ENCODE data around the gene PDZD2. TPM values are rescaled to one million over a fixed set of nuclear protein-coding genes. Genes with fewer than 3 reads are reported as not detected.

Gene PDZD2
- total RNA-seq, 1 donor, result 0.52 TPM

DNA sequence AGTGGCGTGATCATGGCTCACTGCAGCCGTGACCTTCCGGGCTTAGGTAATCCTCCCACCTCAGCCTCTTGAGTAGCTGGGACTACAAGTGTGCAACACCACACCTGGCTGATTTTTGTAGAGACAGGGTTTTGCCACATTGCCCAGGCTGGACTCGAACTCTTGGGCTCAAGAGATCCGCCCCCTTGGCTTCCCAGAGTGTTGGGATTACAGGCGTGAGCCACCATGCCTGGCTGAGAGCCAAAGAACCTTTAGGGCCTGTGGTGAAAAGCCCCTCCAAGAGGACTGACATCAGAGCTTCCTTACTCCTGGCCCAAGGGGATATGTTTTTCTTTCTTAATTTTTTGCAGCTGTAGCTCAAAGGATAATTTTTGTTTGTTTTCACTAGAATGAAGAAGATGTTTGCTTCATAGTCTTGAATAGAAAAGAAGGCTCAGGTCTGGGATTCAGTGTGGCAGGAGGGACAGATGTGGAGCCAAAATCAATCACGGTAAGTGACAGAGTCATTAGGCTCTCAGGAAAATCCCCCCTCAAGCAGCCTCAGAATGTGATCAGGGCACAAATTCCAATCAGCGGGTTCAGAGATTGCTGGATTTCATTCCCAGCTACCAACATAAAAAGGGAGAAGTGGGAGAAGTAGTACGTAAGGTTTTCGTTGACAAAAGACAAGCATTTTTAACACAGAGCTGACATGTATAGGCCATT lies 458.1 kb downstream of the PDZD2 start:
- no peak overlapping the region for H3K4me3 ChIP-seq (ENCODE audit: low read length)
- no peaks in the 10 kb centered on the region for H3K9me3 ChIP-seq (ENCODE audit: low read depth, low read length)
- H3K4me1 ChIP-seq (ENCODE audit: insufficient read depth, low read length), result no peaks in the 10 kb centered on the region
- no peaks in the 10 kb centered on the region for H3K27me3 ChIP-seq (ENCODE audit: insufficient read depth, low read length)

DNA sequence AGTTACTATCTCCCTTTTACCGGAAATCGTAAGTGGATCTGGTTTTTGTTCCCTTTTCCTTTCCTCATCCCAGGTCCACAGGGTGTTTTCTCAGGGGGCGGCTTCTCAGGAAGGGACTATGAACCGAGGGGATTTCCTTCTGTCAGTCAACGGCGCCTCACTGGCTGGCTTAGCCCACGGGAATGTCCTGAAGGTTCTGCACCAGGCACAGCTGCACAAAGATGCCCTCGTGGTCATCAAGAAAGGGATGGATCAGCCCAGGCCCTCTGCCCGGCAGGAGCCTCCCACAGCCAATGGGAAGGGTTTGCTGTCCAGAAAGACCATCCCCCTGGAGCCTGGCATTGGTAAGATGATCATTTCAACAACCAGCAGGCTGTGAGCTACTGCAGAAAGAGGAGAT lies 459.4 kb downstream of the PDZD2 start:
- Histone ChIP-seq H3K4me3 (ENCODE audit: low read length) (no peak overlapping the region), H3K27me3 (ENCODE audit: insufficient read depth, low read length) (no peaks in the 10 kb centered on the region), H3K4me1 (ENCODE audit: insufficient read depth, low read length) (no peaks in the 10 kb centered on the region), H3K9me3 (ENCODE audit: low read depth, low read length) (no peaks in the 10 kb centered on the region)

DNA sequence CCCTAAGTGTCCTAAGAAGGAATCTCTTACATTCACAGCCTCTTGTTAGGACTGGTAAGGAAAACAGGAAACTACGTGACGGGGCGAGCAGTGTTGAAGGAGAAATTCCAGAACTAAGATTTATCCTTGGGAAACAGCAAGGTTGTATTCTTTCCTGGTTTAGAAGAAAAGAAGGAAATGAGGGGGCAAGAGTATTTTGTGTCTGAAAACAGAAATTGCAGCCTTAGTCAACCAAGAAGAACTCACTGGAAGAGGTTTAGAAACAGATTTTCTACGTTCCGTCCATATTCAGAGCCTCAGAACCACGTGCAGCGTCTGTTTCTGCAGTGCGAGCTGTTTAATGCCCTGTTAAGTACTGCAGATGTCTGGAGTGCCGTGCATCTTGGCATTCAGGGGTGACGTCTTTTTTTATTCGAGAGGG lies 460.0 kb downstream of the PDZD2 start:
- Histone ChIP-seq H3K27me3 (ENCODE audit: insufficient read depth, low read length) (no peaks in the 10 kb centered on the region), H3K4me3 (ENCODE audit: low read length) (no peak overlapping the region), H3K4me1 (ENCODE audit: insufficient read depth, low read length) (no peaks in the 10 kb centered on the region), H3K9me3 (ENCODE audit: low read depth, low read length) (no peaks in the 10 kb centered on the region)

DNA sequence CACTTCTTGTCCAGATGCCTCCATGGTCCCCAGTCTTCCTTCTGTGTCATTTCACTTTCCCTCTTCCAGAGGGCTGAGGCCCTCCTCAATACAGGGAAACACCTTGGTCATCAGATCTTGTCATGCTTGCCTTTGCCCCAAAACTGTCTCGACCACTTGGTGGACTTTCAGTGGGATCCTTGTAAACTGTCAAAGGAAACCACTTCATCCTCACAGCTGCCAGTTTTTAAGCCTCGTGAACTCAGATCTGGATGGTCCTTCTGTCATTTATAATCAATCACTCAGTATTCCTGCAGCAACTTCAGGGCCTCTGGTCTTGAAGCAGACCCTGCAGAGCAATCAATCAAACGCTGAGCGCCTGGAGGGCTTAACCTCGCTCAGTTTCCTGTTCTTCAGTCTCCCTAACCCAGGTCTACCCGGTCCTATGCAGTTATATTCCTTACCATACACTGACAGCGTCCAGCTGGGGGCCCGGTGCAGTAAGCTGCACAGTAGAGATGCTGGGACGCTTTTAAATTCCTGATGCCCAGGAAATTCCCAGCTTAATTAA lies 460.6 kb downstream of the PDZD2 start:
- no peaks in the 10 kb centered on the region for H3K4me1 ChIP-seq (ENCODE audit: insufficient read depth, low read length)
- no peaks in the 10 kb centered on the region for H3K27me3 ChIP-seq (ENCODE audit: insufficient read depth, low read length)
- H3K4me3 ChIP-seq (ENCODE audit: low read length), result no peak overlapping the region
- no peaks in the 10 kb centered on the region for H3K9me3 ChIP-seq (ENCODE audit: low read depth, low read length)

DNA sequence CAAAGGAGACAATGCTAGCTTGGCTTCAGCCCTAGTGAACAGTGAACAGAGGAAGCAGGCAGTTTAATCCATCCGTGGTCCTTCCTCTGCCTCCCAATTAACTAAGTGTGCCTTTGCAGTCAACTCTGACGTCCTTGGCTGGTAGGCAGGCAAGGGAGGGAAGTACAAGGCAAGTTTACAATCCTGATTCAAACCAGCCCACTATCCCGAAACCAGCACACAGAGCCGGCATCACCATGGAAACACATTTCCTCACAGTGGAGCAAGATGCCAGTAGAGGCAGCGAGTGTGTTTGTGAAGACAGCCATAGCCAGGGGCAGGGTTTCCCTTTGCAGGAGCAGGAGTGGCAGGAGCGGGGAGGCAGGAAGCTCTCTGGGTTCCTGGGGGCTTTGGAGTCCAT lies 461.3 kb downstream of the PDZD2 start:
- no peak overlapping the region for H3K4me3 ChIP-seq (ENCODE audit: low read length)
- no peaks in the 10 kb centered on the region for H3K9me3 ChIP-seq (ENCODE audit: low read depth, low read length)
- no peaks in the 10 kb centered on the region for H3K27me3 ChIP-seq (ENCODE audit: insufficient read depth, low read length)

DNA sequence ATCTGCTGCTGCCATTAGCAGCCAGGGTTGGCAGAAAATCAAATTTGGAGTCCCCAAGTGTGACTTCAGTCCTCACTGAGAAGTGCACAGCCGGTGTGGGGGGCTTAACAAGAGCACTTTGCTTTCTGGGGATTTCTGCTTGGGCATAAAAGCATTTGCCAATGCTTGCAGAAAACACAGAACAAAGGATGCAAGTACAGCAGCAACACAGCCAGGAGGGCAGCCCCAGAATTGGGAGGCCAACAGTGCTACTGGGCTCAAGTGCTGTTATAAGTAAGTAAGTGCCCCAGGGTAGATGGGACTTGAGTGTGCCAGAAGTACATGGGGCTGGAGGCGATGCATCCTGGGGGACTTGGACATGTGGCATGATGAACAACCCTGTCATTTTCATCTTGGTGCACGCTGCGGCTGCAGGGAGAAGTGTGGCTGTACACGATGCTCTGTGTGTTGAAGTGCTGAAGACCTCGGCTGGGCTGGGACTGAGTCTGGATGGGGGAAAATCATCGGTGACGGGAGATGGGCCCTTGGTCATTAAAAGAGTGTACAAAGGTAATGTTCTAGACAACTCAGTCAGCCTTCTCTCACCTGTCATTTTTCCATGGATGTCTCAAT lies 461.9 kb downstream of the PDZD2 start:
- no peaks in the 10 kb centered on the region for H3K27me3 ChIP-seq (ENCODE audit: insufficient read depth, low read length)
- no peaks in the 10 kb centered on the region for H3K4me1 ChIP-seq (ENCODE audit: insufficient read depth, low read length)
- no peak overlapping the region for H3K4me3 ChIP-seq (ENCODE audit: low read length)
- H3K9me3 ChIP-seq (ENCODE audit: low read depth, low read length), result no peaks in the 10 kb centered on the region

More for the DNA sequence above, 461.3 kb downstream of the PDZD2 start:
- no peaks in the 10 kb centered on the region for H3K4me1 ChIP-seq (ENCODE audit: insufficient read depth, low read length)

DNA sequence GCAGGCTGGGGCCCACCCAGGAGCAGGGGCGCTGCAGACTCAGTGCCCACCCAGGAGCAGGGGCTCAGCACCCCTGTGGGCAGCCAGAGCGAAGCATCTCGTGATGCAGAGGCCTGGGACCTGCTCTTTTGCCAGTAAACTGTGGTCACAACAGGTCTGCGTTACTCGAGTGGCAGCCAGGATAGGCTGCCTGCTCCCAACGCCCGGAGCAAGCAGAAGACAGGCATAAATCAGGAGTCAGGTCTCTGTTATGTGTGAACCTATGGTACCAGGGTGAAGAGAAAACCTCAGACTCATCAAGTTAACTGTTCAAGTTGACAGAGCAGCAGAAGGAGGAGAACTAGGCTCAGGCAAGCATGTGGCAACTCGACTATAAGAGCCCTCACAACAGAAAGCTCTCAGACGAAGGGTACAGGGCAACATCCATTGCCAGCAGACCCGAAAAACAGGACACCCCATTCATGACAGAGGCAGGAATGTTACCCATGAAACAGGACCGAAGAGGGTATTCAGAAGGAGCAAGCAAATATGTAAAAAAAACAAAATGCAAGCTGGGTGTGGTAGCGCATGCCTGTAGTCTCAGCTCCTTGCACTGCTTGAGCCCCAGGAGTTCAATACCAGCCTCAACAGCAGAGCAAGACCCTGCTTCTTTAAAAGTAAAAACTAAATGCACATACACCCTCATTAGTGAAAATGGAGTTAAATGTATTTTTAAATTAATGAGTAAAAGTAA lies 463.5 kb downstream of the PDZD2 start:
- Histone ChIP-seq H3K27me3 (ENCODE audit: insufficient read depth, low read length) (no peaks in the 10 kb centered on the region), H3K9me3 (ENCODE audit: low read depth, low read length) (no peaks in the 10 kb centered on the region), H3K4me1 (ENCODE audit: insufficient read depth, low read length) (no peaks in the 10 kb centered on the region), H3K4me3 (ENCODE audit: low read length) (no peak overlapping the region)

DNA sequence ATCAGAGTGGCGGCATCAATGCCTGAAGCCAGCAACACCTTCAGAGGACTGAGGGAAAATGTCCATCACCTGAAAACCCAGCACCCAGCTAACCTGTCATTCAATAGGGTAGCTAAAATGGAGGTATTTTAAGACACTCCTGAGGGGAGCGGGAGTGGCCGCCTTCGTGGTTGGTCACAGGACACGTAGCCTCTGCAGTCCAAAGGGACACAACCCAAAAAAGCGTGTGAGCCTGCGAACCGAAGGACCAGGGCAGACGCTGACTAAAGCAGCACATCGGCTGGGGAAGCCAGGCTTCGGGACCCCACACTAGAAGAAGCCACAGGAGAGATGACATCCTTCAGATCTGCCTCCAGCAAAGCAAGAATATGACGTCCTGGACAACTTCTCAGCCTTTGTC lies 464.6 kb downstream of the PDZD2 start:
- no peaks in the 10 kb centered on the region for H3K9me3 ChIP-seq (ENCODE audit: low read depth, low read length)
- H3K27me3 ChIP-seq (ENCODE audit: insufficient read depth, low read length), result no peaks in the 10 kb centered on the region

DNA sequence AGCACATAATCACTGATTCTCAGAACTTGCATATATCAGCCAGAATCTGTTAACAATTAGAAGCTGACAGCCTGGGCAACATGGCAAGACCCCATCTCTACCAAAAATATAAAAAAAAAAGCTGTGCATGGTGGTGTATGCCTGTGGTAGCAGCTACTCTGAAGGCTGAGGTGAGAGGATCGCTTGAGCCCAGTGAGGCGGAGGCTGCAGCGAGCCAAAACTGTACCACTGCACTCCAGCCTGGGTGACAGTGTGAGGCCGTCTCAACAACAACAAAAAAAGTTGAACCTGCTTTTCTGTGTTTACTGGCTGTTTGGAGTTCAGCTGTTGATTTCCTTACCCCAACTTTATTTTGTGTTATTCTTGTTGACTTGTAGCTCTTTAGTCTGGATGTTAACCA lies 468.4 kb downstream of the PDZD2 start:
- H3K9me3 ChIP-seq (ENCODE audit: low read depth, low read length), result no peaks in the 10 kb centered on the region

More for the DNA sequence above, 464.6 kb downstream of the PDZD2 start:
- Histone ChIP-seq H3K4me3 (ENCODE audit: low read length) (no peak overlapping the region), H3K4me1 (ENCODE audit: insufficient read depth, low read length) (no peaks in the 10 kb centered on the region)

DNA sequence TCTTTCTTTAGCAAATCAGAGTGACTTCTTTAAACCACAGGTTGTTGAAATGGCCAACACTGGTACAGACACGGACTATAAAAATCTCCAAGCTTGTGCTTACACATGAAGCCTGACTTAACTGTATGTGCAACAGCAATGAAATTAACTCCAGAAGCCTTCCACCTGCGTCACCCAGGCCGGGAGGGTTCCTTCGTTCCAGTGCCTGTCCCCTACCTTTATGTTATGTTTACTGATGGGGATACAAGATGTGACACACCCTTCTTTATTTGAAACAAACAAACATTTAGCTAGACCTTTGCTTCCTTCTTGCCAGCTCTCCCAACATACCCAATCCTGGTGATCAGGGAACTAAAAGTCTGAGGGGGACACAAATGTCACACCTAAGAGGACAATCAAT lies 469.2 kb downstream of the PDZD2 start:
- Histone ChIP-seq H3K4me3 (ENCODE audit: low read length) (no peak overlapping the region), H3K27me3 (ENCODE audit: insufficient read depth, low read length) (no peaks in the 10 kb centered on the region), H3K4me1 (ENCODE audit: insufficient read depth, low read length) (no peaks in the 10 kb centered on the region), H3K9me3 (ENCODE audit: low read depth, low read length) (no peaks in the 10 kb centered on the region)

More for the DNA sequence above, 468.4 kb downstream of the PDZD2 start:
- H3K27me3 ChIP-seq (ENCODE audit: insufficient read depth, low read length), result no peaks in the 10 kb centered on the region
- no peak overlapping the region for H3K4me3 ChIP-seq (ENCODE audit: low read length)
- H3K4me1 ChIP-seq (ENCODE audit: insufficient read depth, low read length), result no peaks in the 10 kb centered on the region

DNA sequence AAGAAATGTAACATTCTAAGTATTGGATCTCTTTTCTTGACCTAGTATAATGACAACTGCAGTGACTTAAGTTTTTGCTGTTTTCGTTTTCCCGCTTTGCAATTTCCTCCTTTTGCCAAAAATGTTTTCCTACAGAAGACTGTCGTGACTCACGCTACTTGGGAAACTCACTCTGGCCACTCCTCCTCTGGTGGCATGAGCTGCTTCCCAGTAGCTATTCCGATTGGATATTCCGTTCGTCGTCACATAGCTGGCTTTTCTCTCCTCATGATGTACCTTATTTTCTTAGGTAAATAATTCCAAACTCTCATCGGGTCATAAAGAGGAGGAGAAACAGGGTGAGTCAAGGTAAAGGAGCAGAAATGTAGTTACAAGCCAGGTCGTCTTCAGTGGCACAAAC lies 470.3 kb downstream of the PDZD2 start:
- no peak overlapping the region for H3K4me3 ChIP-seq (ENCODE audit: low read length)
- H3K27me3 ChIP-seq (ENCODE audit: insufficient read depth, low read length), result no peaks in the 10 kb centered on the region
- H3K9me3 ChIP-seq (ENCODE audit: low read depth, low read length), result no peaks in the 10 kb centered on the region
- no peaks in the 10 kb centered on the region for H3K4me1 ChIP-seq (ENCODE audit: insufficient read depth, low read length)

DNA sequence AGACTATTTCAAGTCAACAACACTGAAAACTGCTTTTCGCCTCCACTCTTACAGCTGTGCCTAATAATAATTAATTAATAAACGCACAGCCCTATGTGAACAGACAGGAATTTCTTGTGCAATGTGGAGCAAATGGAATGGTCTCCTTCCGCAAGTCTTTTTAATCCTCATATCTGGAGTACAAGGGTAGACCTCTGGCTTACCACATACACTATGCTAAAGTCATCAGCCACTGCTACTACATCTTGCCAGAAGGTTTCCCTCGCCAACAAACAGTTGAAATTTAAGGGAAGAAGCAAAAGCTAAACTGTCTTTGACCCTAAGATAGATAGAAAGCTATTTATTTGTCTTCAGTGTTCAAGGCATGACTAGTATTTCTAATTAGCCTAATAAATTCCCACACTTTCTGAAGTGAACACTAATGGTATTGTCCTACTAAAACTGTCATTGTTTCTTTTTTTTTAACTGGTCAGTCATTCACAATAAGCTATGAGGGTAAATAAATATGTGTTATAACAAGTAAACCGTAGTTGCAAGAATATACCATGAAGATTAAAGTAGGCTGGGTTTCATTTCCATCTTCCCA lies 471.3 kb downstream of the PDZD2 start:
- Histone ChIP-seq H3K27me3 (ENCODE audit: insufficient read depth, low read length) (no peaks in the 10 kb centered on the region), H3K4me1 (ENCODE audit: insufficient read depth, low read length) (no peaks in the 10 kb centered on the region), H3K9me3 (ENCODE audit: low read depth, low read length) (no peaks in the 10 kb centered on the region), H3K4me3 (ENCODE audit: low read length) (no peak overlapping the region)

DNA sequence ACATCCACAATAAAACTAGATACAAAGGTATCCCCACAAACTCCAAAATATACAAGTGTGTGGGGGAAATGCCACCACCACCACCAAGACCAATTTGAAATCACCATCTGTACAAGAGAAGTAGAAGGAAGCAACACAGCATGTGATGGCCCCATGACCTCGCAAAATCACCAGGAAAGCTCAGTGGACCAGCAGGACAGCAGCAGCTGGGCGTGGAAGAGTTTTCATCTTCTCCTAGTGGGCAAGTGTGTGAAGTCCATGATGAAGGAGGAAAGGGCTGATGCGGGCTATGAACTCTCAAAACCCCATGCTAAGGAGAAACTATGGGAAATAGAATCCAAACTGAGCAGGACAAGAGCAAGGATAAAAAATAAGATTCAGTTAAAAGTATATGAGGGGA lies 477.1 kb downstream of the PDZD2 start:
- Histone ChIP-seq H3K4me1 (ENCODE audit: insufficient read depth, low read length) (no peaks in the 10 kb centered on the region), H3K9me3 (ENCODE audit: low read depth, low read length) (no peaks in the 10 kb centered on the region), H3K4me3 (ENCODE audit: low read length) (no peak overlapping the region), H3K27me3 (ENCODE audit: insufficient read depth, low read length) (no peaks in the 10 kb centered on the region)

DNA sequence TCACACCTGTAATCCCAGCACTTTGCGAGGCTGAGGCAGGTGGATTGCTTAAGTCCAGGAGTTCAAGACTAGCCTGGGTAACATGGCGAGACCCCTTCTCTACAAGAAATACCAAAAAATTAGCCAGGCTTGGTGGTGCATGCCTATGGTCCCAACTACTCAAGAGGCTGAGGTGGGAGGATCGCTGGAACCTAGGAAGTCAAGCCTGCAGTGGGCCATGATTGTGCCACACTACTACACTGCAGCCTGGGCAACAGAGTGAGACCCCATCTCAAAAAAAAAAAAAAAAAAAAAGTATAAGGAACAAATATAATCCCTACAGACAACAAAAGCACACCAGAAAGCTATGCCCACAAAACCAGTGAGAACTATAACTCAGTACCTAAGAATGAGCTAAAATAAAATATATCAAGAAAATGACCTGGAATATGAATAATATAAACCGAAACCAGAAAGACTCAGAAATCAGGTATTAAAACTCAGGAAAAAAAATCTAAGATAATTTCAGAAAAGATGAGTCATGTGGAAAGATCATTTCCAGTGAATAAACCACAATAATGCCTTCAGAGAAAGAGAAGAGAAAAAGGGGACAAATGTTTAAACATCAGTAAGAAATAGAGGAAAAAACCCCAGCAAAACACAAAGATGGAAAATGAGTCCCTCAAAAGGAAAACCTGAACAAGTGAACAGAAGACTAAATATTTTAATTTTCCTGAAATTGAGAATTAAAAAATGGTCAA lies 477.8 kb downstream of the PDZD2 start:
- H3K9me3 ChIP-seq (ENCODE audit: low read depth, low read length), result no peaks in the 10 kb centered on the region
- no peaks in the 10 kb centered on the region for H3K4me1 ChIP-seq (ENCODE audit: insufficient read depth, low read length)
- no peak overlapping the region for H3K4me3 ChIP-seq (ENCODE audit: low read length)
- no peaks in the 10 kb centered on the region for H3K27me3 ChIP-seq (ENCODE audit: insufficient read depth, low read length)
